PC-9 (cell line): ENCODE results near the gene PREPL. TPM values are rescaled to one million over a fixed set of nuclear protein-coding genes. Genes with fewer than 3 reads are reported as not detected.

ENCODE experiments used
- BruUV-seq: library from RNA; stranded (reverse); fragments of 400-500 nt; replicated peaks from 2 replicates; lab custom pipeline; 2021; lab: Mats Ljungman, UMichigan
- CTCF ChIA-PET: fragments of 300-600 bp; sonication (Branson Sonifier 250); formaldehyde crosslinking; loops from one replicate; lab custom pipeline; 2022; ENCODE audit warnings: antibody characterized with exemption; lab: Charles Lee
- POLR2A ChIA-PET: fragments of 300-600 bp; sonication (Branson Sonifier 250); formaldehyde crosslinking; loops from one replicate; lab custom pipeline; 2022; ENCODE audit warnings: antibody characterized with exemption; ENCODE audit not compliant: unreplicated experiment; lab: Charles Lee
- DNase-seq, 2 experiments: peaks; one replicate each; pipeline versions ENCODE4 v3.0.0 to v3.0.0-alpha.2; 2015 to 2022; ENCODE audit warnings: mixed read lengths in 1 of 2
- H2AFZ ChIP-seq: fragments of 200-600 bp; sonication (generic); 2 replicates; pipeline ENCODE4 v1.8.1; 2017; ENCODE audit warnings: antibody characterized with exemption
- H3F3A ChIP-seq: fragments of 200-600 bp; sonication (generic); 2 replicates; pipeline ENCODE4 v1.8.1; 2017; ENCODE audit warnings: antibody characterized with exemption, mild to moderate bottlenecking, low read depth; ENCODE audit not compliant: insufficient read depth
- H3K27ac ChIP-seq: fragments of 200-600 bp; sonication (generic); 2 replicates; pipeline ENCODE4 v1.6.1; 2016; ENCODE audit warnings: mixed run types
- H3K27me3 ChIP-seq: fragments of 200-600 bp; sonication (generic); 2 replicates; pipeline ENCODE4 v1.6.1; 2016; ENCODE audit warnings: low read depth, mixed run types; ENCODE audit not compliant: insufficient read depth
- H3K36me3 ChIP-seq: fragments of 200-600 bp; sonication (generic); 2 replicates; pipeline ENCODE4 v1.6.1; 2016; ENCODE audit warnings: low read depth, mixed run types
- H3K4me1 ChIP-seq: fragments of 200-600 bp; sonication (generic); replicated peaks from 2 replicates; pipeline ENCODE4 v1.6.1; 2016; ENCODE audit warnings: mixed run types; ENCODE audit not compliant: insufficient read depth
- H3K4me2 ChIP-seq: fragments of 200-600 bp; sonication (generic); 2 replicates; pipeline ENCODE4 v1.6.1; 2017; ENCODE audit warnings: mixed run types
- H3K4me3 ChIP-seq: fragments of 200-600 bp; sonication (generic); 2 replicates; pipeline ENCODE4 v1.6.1; 2016; ENCODE audit warnings: mixed run types
- H3K79me2 ChIP-seq: fragments of 200-600 bp; sonication (generic); 2 replicates; pipeline ENCODE4 v1.6.1; 2017; ENCODE audit warnings: low read depth, mixed run types
- H3K9me2 ChIP-seq: fragments of 200-600 bp; sonication (generic); 2 replicates; pipeline ENCODE4 v1.8.1; 2017; ENCODE audit warnings: mild to moderate bottlenecking; ENCODE audit not compliant: insufficient read depth
- H3K9me3 ChIP-seq: fragments of 200-600 bp; sonication (generic); 2 replicates; pipeline ENCODE4 v1.8.1; 2016; ENCODE audit warnings: low read depth; ENCODE audit not compliant: insufficient read depth
- H4K20me1 ChIP-seq: fragments of 200-600 bp; sonication (generic); 2 replicates; pipeline ENCODE4 v1.8.1; 2017; ENCODE audit not compliant: insufficient read depth
- CTCF ChIP-seq: fragments of 200-600 bp; sonication (generic); conservative IDR thresholded peaks from 2 replicates; pipeline ENCODE4 v1.6.1; 2017; ENCODE audit warnings: mixed run types, antibody characterized with exemption, mild to moderate bottlenecking, moderate library complexity
- EZH2 ChIP-seq: fragments of 200-600 bp; sonication (generic); IDR thresholded peaks from 2 replicates; pipeline ENCODE4 v1.8.0; 2017; ENCODE audit warnings: antibody characterized with exemption, low read depth
- intact Hi-C: fragments of 100-400 bp; cut with micrococcal nuclease; formaldehyde crosslinking; loops from one replicate; pipeline ENCODE4 v1.10.0; 2022; ENCODE audit not compliant: unreplicated experiment
- total RNA-seq: library from RNA; stranded (reverse); gene quantifications from 2 replicates; pipeline ENCODE4 v1.2.3, GENCODE V29; 2021

Gene PREPL
- total RNA-seq, 1 experiment from 2014 or later: 42.2 TPM

- no TSS peak for BruUV-seq
- no peaks in the 10 kb centered on the region for H3K9me2 ChIP-seq
- H3K27me3 ChIP-seq: no peaks in the 10 kb centered on the region
- no peak overlapping the region for H3K4me2 ChIP-seq
- no peaks in the 10 kb centered on the region for H3K9me3 ChIP-seq
- CTCF ChIA-PET: no interaction called here
- H3K36me3 ChIP-seq: no peaks in the 10 kb centered on the region
- no peaks in the 10 kb centered on the region for H3K79me2 ChIP-seq
- no peaks in the 10 kb centered on the region for H4K20me1 ChIP-seq
- H3F3A ChIP-seq: no peaks in the 10 kb centered on the region
- no peak for TF ChIP-seq EZH2
- TF ChIP-seq CTCF: no peak
- H3K27ac ChIP-seq: no peak overlapping the region
- H2AFZ ChIP-seq: no peak overlapping the region
- intact Hi-C loops: no loop called here
- POLR2A ChIA-PET: no interaction called here
- H3K4me3 ChIP-seq: no peak overlapping the region
- no peaks in the 10 kb centered on the region for H3K4me1 ChIP-seq
- DNase-seq: no peak
These were observed 80.4 kb downstream of the PREPL start for GRCh38 chr2:44280869-44281268.

GRCh38 chr2:44277541-44277940 lies 83.8 kb downstream of the PREPL start:
- no TSS peak for BruUV-seq
- Histone ChIP-seq H3K27ac (no peak overlapping the region), H3K79me2 (no peaks in the 10 kb centered on the region), H2AFZ (no peak overlapping the region), H3K4me2 (no peak overlapping the region), H3K9me2 (no peaks in the 10 kb centered on the region), H3F3A (no peaks in the 10 kb centered on the region), H3K4me1 (no peaks in the 10 kb centered on the region), H3K9me3 (no peaks in the 10 kb centered on the region), H4K20me1 (no peaks in the 10 kb centered on the region), H3K27me3 (no peaks in the 10 kb centered on the region), H3K36me3 (no peaks in the 10 kb centered on the region), H3K4me3 (no peak overlapping the region)
- ChIA-PET POLR2A (interaction anchor here (0.6 kb wide), 1 partner anchor 47 kb away, joined by 10 read pairs; no protein-coding TSS in a partner anchor), CTCF (interaction anchor here (0.6 kb wide), 1 partner anchor 69 kb away, joined by 3 read pairs; no protein-coding TSS in a partner anchor)
- intact Hi-C loops: no loop called here
- TF ChIP-seq CTCF: no peak
- no peak for TF ChIP-seq EZH2
- peak in 1 of 2 experiments; percentile 51 for DNase-seq

- no TSS peak for BruUV-seq
- H3K9me3 ChIP-seq: no peaks in the 10 kb centered on the region
- H3K4me1 ChIP-seq: no peaks in the 10 kb centered on the region
- DNase-seq: no peak
- H3K4me3 ChIP-seq: no peak overlapping the region
- no peak overlapping the region for H2AFZ ChIP-seq
- H3K36me3 ChIP-seq: no peaks in the 10 kb centered on the region
- no peaks in the 10 kb centered on the region for H3K27me3 ChIP-seq
- no peaks in the 10 kb centered on the region for H3K79me2 ChIP-seq
- H3K4me2 ChIP-seq: no peak overlapping the region
- no peaks in the 10 kb centered on the region for H3F3A ChIP-seq
- no peaks in the 10 kb centered on the region for H4K20me1 ChIP-seq
- CTCF ChIA-PET: no interaction called here
- intact Hi-C loops: no loop called here
- no peak overlapping the region for H3K27ac ChIP-seq
- TF ChIP-seq CTCF (no peak), EZH2 (no peak)
- H3K9me2 ChIP-seq: no peaks in the 10 kb centered on the region
- POLR2A ChIA-PET: no interaction called here
These were observed 85.4 kb downstream of the PREPL start for GRCh38 chr2:44275927-44276303.
